ENCODE results near the gene POLD1. TPM values are rescaled to one million over a fixed set of nuclear protein-coding genes. Genes with fewer than 3 reads are reported as not detected.

The POLD1 gene
- total and polyA plus RNA-seq, 7 donors, result 4.5 to 9.7 (median 6.9) TPM

DNA sequence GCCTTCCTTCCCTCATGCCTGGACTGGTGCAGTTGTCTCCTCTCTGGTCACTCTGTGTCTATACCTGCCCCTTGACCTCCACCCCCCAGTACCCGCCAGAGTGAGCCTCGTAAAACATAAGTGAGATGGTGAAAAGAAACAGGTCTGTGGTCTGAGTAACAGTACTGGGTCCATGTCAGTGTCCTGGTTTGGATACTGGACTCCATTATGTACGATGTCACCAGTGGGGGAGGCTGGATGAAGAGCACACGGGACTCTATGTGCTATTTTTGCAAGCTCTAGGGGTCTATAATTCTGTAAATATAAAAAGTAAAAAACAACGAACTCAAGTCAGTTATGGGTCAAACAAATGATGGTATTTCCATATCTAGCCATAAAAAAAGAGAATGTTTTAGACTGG, 62.9 kb downstream of the POLD1 start:
- WGBS, 3 donors, result 75 to 83% (median 78%) methylated on average over 5 of the region's 5 CpGs
- H3K27ac ChIP-seq, result no peak overlapping the region
- H3K27me3 ChIP-seq (ENCODE audit: insufficient read depth in 3 of 3, low read length in 2 of 3), result no peaks in the 10 kb centered on the region
- TF ChIP-seq, protein P1, sequence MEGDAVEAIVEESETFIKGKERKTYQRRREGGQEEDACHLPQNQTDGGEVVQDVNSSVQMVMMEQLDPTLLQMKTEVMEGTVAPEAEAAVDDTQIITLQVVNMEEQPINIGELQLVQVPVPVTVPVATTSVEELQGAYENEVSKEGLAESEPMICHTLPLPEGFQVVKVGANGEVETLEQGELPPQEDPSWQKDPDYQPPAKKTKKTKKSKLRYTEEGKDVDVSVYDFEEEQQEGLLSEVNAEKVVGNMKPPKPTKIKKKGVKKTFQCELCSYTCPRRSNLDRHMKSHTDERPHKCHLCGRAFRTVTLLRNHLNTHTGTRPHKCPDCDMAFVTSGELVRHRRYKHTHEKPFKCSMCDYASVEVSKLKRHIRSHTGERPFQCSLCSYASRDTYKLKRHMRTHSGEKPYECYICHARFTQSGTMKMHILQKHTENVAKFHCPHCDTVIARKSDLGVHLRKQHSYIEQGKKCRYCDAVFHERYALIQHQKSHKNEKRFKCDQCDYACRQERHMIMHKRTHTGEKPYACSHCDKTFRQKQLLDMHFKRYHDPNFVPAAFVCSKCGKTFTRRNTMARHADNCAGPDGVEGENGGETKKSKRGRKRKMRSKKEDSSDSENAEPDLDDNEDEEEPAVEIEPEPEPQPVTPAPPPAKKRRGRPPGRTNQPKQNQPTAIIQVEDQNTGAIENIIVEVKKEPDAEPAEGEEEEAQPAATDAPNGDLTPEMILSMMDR (IDR thresholded peaks at IDR 0.05), result no peak
- H3K4me3 ChIP-seq, result no peak overlapping the region
- DNase-seq, result no peak
- no peaks in the 10 kb centered on the region for H3K9me3 ChIP-seq
- no peaks in the 10 kb centered on the region for H3K4me1 ChIP-seq
- intact Hi-C loops (cut with DNase I), result no loop called here
- H3K36me3 ChIP-seq (ENCODE audit: insufficient read depth in 1 of 2, low read depth in 1 of 2), result peaks cover 0 to 86% of the 10 kb centered on the region in 2 donors
- no peak for ATAC-seq

DNA sequence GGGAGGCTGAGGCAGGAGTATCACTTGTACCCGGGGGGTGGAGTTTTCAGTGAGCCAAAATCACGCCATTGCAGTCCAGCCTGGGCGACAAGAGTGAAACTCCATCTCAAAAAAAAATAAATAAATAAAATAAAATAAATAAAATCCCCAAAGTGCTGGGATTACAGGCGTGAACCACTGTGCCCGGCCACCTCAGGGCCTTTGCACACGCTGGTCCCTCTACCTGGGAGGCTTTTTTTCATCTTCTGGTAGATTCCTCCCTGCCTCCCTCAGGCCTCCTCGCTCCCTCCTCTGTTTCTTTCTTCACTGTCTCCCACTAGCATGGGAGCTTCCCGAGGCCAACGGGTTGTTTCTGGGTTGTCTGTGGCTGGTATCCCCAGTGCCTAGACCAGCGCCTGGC, 63.6 kb downstream of the POLD1 start:
- Histone ChIP-seq H3K27me3 (ENCODE audit: insufficient read depth in 3 of 3, low read length in 2 of 3) (no peaks in the 10 kb centered on the region), H3K4me3 (no peak overlapping the region), H3K36me3 (ENCODE audit: insufficient read depth in 1 of 2, low read depth in 1 of 2) (peaks cover 0 to 86% of the 10 kb centered on the region in 2 donors), H3K9me3 (no peaks in the 10 kb centered on the region), H3K4me1 (no peaks in the 10 kb centered on the region), H3K27ac (no peak overlapping the region)
- WGBS, 3 donors, result 90 to 95% (median 94%) methylated on average over 10 of the region's 10 CpGs
- intact Hi-C loops (cut with DNase I), result no loop called here
- no peak for DNase-seq
- ATAC-seq, result no peak
- TF ChIP-seq, protein P1 (IDR thresholded peaks at IDR 0.05), result no peak

DNA sequence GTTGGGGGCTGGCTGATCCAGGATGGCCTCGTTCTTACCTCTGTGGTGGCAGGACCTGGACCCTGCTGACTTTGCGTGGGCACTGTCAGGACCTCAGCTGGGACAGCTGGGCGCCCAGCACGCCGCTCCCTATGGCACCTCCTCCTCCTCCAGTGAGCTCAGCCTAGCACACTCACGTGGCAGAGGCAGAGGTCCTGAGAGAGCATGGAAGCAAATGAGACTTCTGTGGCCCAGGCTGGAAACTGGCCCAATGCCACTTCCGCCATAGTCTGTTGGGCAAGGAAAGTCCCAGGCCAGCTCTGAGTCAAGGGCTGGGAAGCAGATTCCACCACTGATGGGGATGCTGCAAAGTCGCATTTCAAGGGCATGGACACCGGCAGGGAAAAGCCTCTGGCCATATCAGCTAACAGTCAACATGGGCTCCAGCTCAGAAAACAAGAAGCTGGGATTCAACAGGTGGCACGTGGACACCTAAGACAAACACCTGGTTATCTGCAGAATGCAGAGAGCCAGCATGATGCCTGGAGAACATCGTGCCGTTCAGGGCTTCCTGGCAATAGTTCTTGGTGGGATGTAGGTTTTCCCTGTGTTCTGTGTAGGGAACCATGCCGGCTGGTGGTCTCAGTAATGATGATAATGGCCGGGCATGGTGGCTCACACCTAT, 65.2 kb downstream of the POLD1 start:
- no peak overlapping the region for H3K27ac ChIP-seq

DNA sequence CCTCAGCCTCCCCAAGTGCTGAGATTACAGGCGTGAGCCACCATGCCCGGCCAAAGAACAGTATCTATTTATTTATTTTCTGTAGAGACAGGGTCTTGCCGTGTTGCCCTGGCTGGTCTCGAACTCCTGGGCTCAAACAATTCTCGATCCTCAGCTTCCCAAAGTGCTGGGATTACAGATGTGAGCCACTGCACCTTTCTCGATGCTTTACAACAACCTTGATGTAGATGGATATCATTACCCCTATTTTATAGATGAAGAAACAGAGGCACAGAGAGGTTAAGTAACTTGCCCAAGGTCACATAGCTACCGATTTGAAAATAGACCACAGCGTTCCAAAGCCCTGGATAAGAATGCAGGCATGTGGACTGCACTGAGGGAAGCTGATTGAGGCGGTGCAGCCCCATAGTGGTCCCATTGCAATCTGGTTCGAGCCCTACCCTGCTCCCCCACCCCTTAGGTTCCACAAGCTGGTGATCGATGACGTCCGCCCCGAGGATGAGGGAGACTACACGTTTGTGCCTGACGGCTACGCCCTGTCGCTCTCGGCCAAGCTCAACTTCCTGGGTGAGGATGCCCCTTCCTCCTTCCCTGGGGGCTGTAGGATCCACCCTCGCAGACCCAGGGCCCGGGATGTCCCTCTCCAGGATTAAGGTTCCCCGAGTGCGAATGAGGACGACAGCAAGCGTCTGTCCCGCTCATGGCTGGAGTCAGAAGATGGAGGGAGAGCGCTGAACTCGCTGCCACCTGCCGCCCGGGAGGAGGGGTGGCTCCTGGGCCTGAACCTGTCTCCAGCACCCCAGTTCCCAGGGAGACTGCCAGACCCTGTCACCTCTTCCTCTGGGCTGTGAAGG, 66.4 kb downstream of the POLD1 start:
- intact Hi-C loops (cut with DNase I), result no loop called here
- Histone ChIP-seq H3K27me3 (ENCODE audit: insufficient read depth in 3 of 3, low read length in 2 of 3) (no peaks in the 10 kb centered on the region), H3K4me3 (no peak overlapping the region), H3K9me3 (no peaks in the 10 kb centered on the region), H3K36me3 (ENCODE audit: insufficient read depth in 1 of 2, low read depth in 1 of 2) (peaks cover 0 to 92% of the 10 kb centered on the region in 2 donors), H3K27ac (no peak overlapping the region), H3K4me1 (no peaks in the 10 kb centered on the region)
- TF ChIP-seq, protein P1 (IDR thresholded peaks at IDR 0.05), result no peak
- 58 to 63% (median 62%) methylated on average over 23 to 30 of the region's 30 CpGs for WGBS, 3 donors
- DNase-seq (no peak), ATAC-seq (no peak)

More for the DNA sequence above, 65.2 kb downstream of the POLD1 start:
- Histone ChIP-seq H3K36me3 (ENCODE audit: insufficient read depth in 1 of 2, low read depth in 1 of 2) (peaks cover 0 to 88% of the 10 kb centered on the region in 2 donors), H3K4me1 (no peaks in the 10 kb centered on the region), H3K27me3 (ENCODE audit: insufficient read depth in 3 of 3, low read length in 2 of 3) (no peaks in the 10 kb centered on the region), H3K4me3 (no peak overlapping the region), H3K9me3 (no peaks in the 10 kb centered on the region)
- peak in 1 of 2 donors; percentile 63 for DNase-seq
- 52 to 71% (median 60%) methylated on average over 14 of the region's 14 CpGs for WGBS, 3 donors
- intact Hi-C loops (cut with DNase I), result no loop called here
- TF ChIP-seq, protein P1 (IDR thresholded peaks at IDR 0.05), result no peak
- peak; percentile 52 to 78 (median 68) for ATAC-seq

Measured in psoas muscle (tissue), 8 donors.